ENCODE data around the gene DNAI4. TPM values are rescaled to one million over a fixed set of nuclear protein-coding genes. Genes with fewer than 3 reads are reported as not detected.

Gene DNAI4
- polyA plus RNA-seq, 1 donor = 3.6 TPM

- H3K27ac ChIP-seq (ENCODE audit: low read length) = no peak overlapping the region
- H3K9me3 ChIP-seq (ENCODE audit: control insufficient read depth, low read depth, low read length) = no peaks in the 10 kb centered on the region
- peaks cover 9% of the 10 kb centered on the region for H3K4me1 ChIP-seq (ENCODE audit: control insufficient read depth, insufficient read depth, low read length)
- DNase-seq = no peak
- 98% methylated on average over 4 of the region's 5 CpGs for WGBS (ENCODE audit: insufficient coverage, low lambda C conversion rate)
- no peaks in the 10 kb centered on the region for H3K27me3 ChIP-seq (ENCODE audit: control insufficient read depth, insufficient read depth, low read length)
- H3K4me3 ChIP-seq (ENCODE audit: low read length) = no peak overlapping the region
- H3K36me3 ChIP-seq (ENCODE audit: control insufficient read depth, insufficient read depth, low read length) = peaks cover 23% of the 10 kb centered on the region
Observed at GRCh38 chr1:66943361-66943969, 18.8 kb upstream of the DNAI4 start.

GRCh38 chr1:66940981-66941380 lies 16.3 kb upstream of the DNAI4 start:
- DNase-seq = peak; percentile 50 to 74
- Histone ChIP-seq H3K36me3 (ENCODE audit: control insufficient read depth, insufficient read depth, low read length) (peaks cover 6% of the 10 kb centered on the region), H3K9me3 (ENCODE audit: control insufficient read depth, low read depth, low read length) (no peaks in the 10 kb centered on the region), H3K27me3 (ENCODE audit: control insufficient read depth, insufficient read depth, low read length) (no peaks in the 10 kb centered on the region), H3K4me1 (ENCODE audit: control insufficient read depth, insufficient read depth, low read length) (peaks cover 13% of the 10 kb centered on the region), H3K27ac (ENCODE audit: low read length) (peak overlapping the region; percentile 77), H3K4me3 (ENCODE audit: low read length) (no peak overlapping the region)
- 50% methylated on average over 1 of the region's 1 CpG for WGBS (ENCODE audit: insufficient coverage, low lambda C conversion rate)

GRCh38 chr1:66938613-66939012 lies 14.0 kb upstream of the DNAI4 start:
- DNase-seq = no peak
- H3K4me1 ChIP-seq (ENCODE audit: control insufficient read depth, insufficient read depth, low read length) = peaks cover 15% of the 10 kb centered on the region
- no peaks in the 10 kb centered on the region for H3K27me3 ChIP-seq (ENCODE audit: control insufficient read depth, insufficient read depth, low read length)
- peaks cover 2% of the 10 kb centered on the region for H3K36me3 ChIP-seq (ENCODE audit: control insufficient read depth, insufficient read depth, low read length)
- no peaks in the 10 kb centered on the region for H3K9me3 ChIP-seq (ENCODE audit: control insufficient read depth, low read depth, low read length)
- H3K4me3 ChIP-seq (ENCODE audit: low read length) = no peak overlapping the region
- H3K27ac ChIP-seq (ENCODE audit: low read length) = peak overlapping the region; percentile 12

GRCh38 chr1:66937529-66938234 lies 13.0 kb upstream of the DNAI4 start:
- peak in 1 of 2 donors; percentile 32 for DNase-seq
- H3K4me1 ChIP-seq (ENCODE audit: control insufficient read depth, insufficient read depth, low read length) = peaks cover 15% of the 10 kb centered on the region
- peaks cover 2% of the 10 kb centered on the region for H3K36me3 ChIP-seq (ENCODE audit: control insufficient read depth, insufficient read depth, low read length)
- WGBS (ENCODE audit: insufficient coverage, low lambda C conversion rate) = no CpG with 5 or more reads among the region's 1 CpG
- peak overlapping the region; percentile 12 for H3K27ac ChIP-seq (ENCODE audit: low read length)
- H3K4me3 ChIP-seq (ENCODE audit: low read length) = no peak overlapping the region
- no peaks in the 10 kb centered on the region for H3K9me3 ChIP-seq (ENCODE audit: control insufficient read depth, low read depth, low read length)
- no peaks in the 10 kb centered on the region for H3K27me3 ChIP-seq (ENCODE audit: control insufficient read depth, insufficient read depth, low read length)

GRCh38 chr1:66933887-66934700 lies 9.4 kb upstream of the DNAI4 start:
- Histone ChIP-seq H3K36me3 (ENCODE audit: control insufficient read depth, insufficient read depth, low read length) (no peaks in the 10 kb centered on the region), H3K9me3 (ENCODE audit: control insufficient read depth, low read depth, low read length) (no peaks in the 10 kb centered on the region), H3K4me3 (ENCODE audit: low read length) (no peak overlapping the region), H3K27me3 (ENCODE audit: control insufficient read depth, insufficient read depth, low read length) (no peaks in the 10 kb centered on the region), H3K4me1 (ENCODE audit: control insufficient read depth, insufficient read depth, low read length) (peaks cover 6% of the 10 kb centered on the region), H3K27ac (ENCODE audit: low read length) (no peak overlapping the region)
- 68% methylated on average over 3 of the region's 7 CpGs for WGBS (ENCODE audit: insufficient coverage, low lambda C conversion rate)
- DNase-seq = no peak

- H3K4me1 ChIP-seq (ENCODE audit: control insufficient read depth, insufficient read depth, low read length) = peaks cover 6% of the 10 kb centered on the region
- H3K27ac ChIP-seq (ENCODE audit: low read length) = no peak overlapping the region
- no peaks in the 10 kb centered on the region for H3K36me3 ChIP-seq (ENCODE audit: control insufficient read depth, insufficient read depth, low read length)
- 89% methylated on average over 1 of the region's 2 CpGs for WGBS (ENCODE audit: insufficient coverage, low lambda C conversion rate)
- H3K9me3 ChIP-seq (ENCODE audit: control insufficient read depth, low read depth, low read length) = no peaks in the 10 kb centered on the region
- no peaks in the 10 kb centered on the region for H3K27me3 ChIP-seq (ENCODE audit: control insufficient read depth, insufficient read depth, low read length)
- DNase-seq = no peak
- no peak overlapping the region for H3K4me3 ChIP-seq (ENCODE audit: low read length)
Observed at GRCh38 chr1:66932291-66932690, 7.6 kb upstream of the DNAI4 start.

GRCh38 chr1:66931590-66931989 lies 6.9 kb upstream of the DNAI4 start:
- 60% methylated on average over 1 of the region's 4 CpGs for WGBS (ENCODE audit: insufficient coverage, low lambda C conversion rate)
- Histone ChIP-seq H3K36me3 (ENCODE audit: control insufficient read depth, insufficient read depth, low read length) (no peaks in the 10 kb centered on the region), H3K27me3 (ENCODE audit: control insufficient read depth, insufficient read depth, low read length) (no peaks in the 10 kb centered on the region), H3K4me3 (ENCODE audit: low read length) (peak overlapping the region; percentile 95), H3K9me3 (ENCODE audit: control insufficient read depth, low read depth, low read length) (no peaks in the 10 kb centered on the region), H3K4me1 (ENCODE audit: control insufficient read depth, insufficient read depth, low read length) (peaks cover 4% of the 10 kb centered on the region), H3K27ac (ENCODE audit: low read length) (peak overlapping the region; percentile 96)
- peak in 1 of 2 donors; percentile 42 for DNase-seq

GRCh38 chr1:66930823-66931174 lies 6.1 kb upstream of the DNAI4 start:
- Histone ChIP-seq H3K36me3 (ENCODE audit: control insufficient read depth, insufficient read depth, low read length) (no peaks in the 10 kb centered on the region), H3K9me3 (ENCODE audit: control insufficient read depth, low read depth, low read length) (no peaks in the 10 kb centered on the region), H3K27me3 (ENCODE audit: control insufficient read depth, insufficient read depth, low read length) (no peaks in the 10 kb centered on the region), H3K27ac (ENCODE audit: low read length) (peak overlapping the region; percentile 96), H3K4me3 (ENCODE audit: low read length) (peak overlapping the region; percentile 95), H3K4me1 (ENCODE audit: control insufficient read depth, insufficient read depth, low read length) (peaks cover 7% of the 10 kb centered on the region)
- WGBS (ENCODE audit: insufficient coverage, low lambda C conversion rate) = 10% methylated on average over 2 of the region's 6 CpGs
- DNase-seq = no peak

- Histone ChIP-seq H3K4me1 (ENCODE audit: control insufficient read depth, insufficient read depth, low read length) (peaks cover 7% of the 10 kb centered on the region), H3K27me3 (ENCODE audit: control insufficient read depth, insufficient read depth, low read length) (no peaks in the 10 kb centered on the region), H3K4me3 (ENCODE audit: low read length) (peak overlapping the region; percentile 95), H3K27ac (ENCODE audit: low read length) (peak overlapping the region; percentile 96), H3K9me3 (ENCODE audit: control insufficient read depth, low read depth, low read length) (no peaks in the 10 kb centered on the region), H3K36me3 (ENCODE audit: control insufficient read depth, insufficient read depth, low read length) (no peaks in the 10 kb centered on the region)
- DNase-seq = peak; percentile 94 to 96
- no CpG with 5 or more reads among the region's 83 CpGs for WGBS (ENCODE audit: insufficient coverage, low lambda C conversion rate)
Observed at GRCh38 chr1:66929999-66930822, 5.6 kb upstream of the DNAI4 start.

- Histone ChIP-seq H3K9me3 (ENCODE audit: control insufficient read depth, low read depth, low read length) (peaks cover 3% of the 10 kb centered on the region), H3K27ac (ENCODE audit: low read length) (peak overlapping the region; percentile 62), H3K27me3 (ENCODE audit: control insufficient read depth, insufficient read depth, low read length) (no peaks in the 10 kb centered on the region), H3K4me1 (ENCODE audit: control insufficient read depth, insufficient read depth, low read length) (peaks cover 7% of the 10 kb centered on the region), H3K4me3 (ENCODE audit: low read length) (peak overlapping the region; percentile 63), H3K36me3 (ENCODE audit: control insufficient read depth, insufficient read depth, low read length) (no peaks in the 10 kb centered on the region)
- no peak for DNase-seq
- no CpG with 5 or more reads among the region's 9 CpGs for WGBS (ENCODE audit: insufficient coverage, low lambda C conversion rate)
Observed at GRCh38 chr1:66929691-66929998, 5.0 kb upstream of the DNAI4 start.
